Lower leg skin (tissue), 3 donors: ENCODE measurements around the gene OTUD4.

Experiments
- CTCF ChIP-seq, 3 donors: fragments of 450-650 bp; IDR thresholded peaks; one replicate each; pipeline ENCODE4 v1.5.1; 2016; ENCODE audit warnings: antibody characterized with exemption in 3 of 3, mild to moderate bottlenecking in 3 of 3, moderate library complexity in 2 of 3
- POLR2A ChIP-seq, 2 donors: fragments of 450-650 bp; IDR thresholded peaks; one replicate each; pipeline ENCODE4 v1.6.1; 2016 to 2017; ENCODE audit warnings: antibody characterized with exemption in 2 of 2, mild to moderate bottlenecking in 1 of 2, moderate library complexity in 1 of 2

- TF ChIP-seq CTCF (IDR thresholded peaks at IDR 0.05): no peak
- no peak for TF ChIP-seq POLR2A (IDR thresholded peaks at IDR 0.05)
Observed at GRCh38 chr4:145196747-145197146, 16.4 kb upstream of the OTUD4 start.
